HG02970 (cell line): ENCODE results near the gene ALDH7A1.
"Not testable (repeated sequence)": the region's sequence is repeated elsewhere in the genome, so short reads cannot be mapped to it uniquely, and the experiment has no call there.

Source experiments
- ATAC-seq: cut with Tn5 transposase; IDR thresholded peaks from one replicate; pipeline ENCODE4 v1.9.1; 2021; ENCODE audit warnings: mild to moderate bottlenecking, moderate library complexity, moderate number of reproducible peaks; ENCODE audit not compliant: unreplicated experiment, low FRiP score

Gene ALDH7A1

DNA sequence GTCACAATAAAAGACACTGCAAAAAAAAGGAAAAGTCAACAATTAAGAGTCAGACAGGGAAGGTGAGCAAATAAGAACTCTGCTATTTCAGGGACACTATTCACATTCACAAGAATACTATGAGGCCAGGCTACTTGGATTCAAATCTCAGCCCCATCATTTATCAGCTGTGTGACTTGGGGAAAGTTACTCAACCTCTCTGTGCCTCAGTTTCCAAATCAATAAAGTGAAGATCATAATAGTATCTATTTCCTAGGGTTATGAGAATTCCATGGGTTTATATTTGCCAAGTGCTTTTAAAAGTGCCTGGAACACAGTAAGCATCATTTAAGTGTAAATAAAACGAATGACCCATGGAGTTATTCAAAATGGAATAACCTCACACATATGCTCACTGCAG lies 56.4 kb downstream of the ALDH7A1 start:
- ATAC-seq, result no peak

GRCh38 chr5:126536874-126537273 lies 58.1 kb downstream of the ALDH7A1 start:
- no peak for ATAC-seq

DNA sequence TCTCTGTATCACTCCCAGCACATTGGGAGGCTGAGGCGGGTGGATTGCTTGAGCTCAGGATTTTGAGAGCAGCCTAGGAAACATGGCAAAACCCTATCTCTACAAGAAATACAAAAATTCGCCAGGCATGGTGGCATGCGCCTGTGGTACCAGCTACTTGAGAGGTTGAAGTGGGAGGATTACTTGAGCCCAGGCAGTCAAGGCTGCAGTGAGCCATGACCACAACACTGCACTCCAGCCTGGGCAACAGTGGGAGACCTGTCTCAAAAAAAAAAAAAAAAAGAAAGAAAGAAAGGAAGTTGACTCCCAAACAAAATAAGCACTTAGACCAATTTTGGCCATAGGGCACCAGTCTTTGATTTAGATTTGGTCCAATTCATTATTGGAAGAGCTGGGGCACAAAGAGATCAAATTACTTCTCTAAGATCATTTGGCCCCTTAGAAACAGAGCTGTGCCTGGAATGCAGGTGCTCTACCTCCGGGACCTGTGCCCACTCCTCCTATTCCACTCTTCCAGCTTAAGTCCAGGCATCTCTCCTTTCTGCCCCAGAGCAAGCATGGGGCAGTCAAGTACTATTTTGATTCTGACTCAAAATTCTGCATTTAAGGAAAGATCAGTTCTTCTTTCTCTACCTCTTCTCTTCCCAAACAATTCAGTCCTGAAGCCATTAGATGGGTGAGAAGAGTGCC lies 59.0 kb downstream of the ALDH7A1 start:
- no peak for ATAC-seq

DNA sequence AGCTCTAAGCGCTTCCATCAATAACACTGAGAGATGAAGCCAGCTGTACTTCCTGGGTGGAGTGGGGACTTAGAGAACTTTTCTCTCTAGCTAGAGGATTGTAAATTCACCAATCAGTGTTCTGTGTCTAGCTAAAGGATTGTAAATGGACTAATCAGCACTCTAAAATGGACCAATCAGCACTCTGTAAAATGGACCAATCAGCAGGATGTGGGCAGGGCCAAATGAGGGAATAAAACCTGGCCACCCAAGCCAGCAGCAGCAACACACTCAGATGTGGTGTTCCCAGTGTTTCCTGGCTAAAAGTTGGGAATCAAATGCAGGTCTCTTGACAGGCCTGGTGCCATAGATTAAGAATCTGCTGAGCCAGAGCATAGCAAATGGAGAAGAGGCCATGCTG lies 60.5 kb downstream of the ALDH7A1 start:
- ATAC-seq, result no peak

- ATAC-seq, result no peak
Observed at GRCh38 chr5:126531543-126532120, 63.4 kb downstream of the ALDH7A1 start.

GRCh38 chr5:126527892-126528291 lies 67.1 kb downstream of the ALDH7A1 start:
- ATAC-seq, result no peak

DNA sequence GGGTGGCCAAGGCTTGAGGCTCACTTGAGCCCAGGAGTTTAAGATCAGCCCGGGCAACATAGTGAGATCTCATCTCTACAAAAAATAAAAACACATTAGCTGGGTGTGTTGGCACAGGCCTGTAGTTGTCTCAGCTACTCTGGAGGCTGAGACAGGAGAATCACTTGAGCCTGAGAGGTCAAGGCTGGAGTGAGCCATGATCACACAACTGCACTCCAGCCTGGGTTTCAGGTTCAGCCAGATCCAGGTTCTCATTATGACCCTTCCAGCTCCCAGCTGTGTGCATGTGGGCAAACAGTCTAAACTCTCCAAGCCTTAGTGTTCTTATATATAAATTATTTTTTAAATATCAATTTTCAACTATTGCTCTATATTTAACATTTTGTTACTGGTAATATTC lies 67.9 kb downstream of the ALDH7A1 start:
- ATAC-seq, result no peak

- no peak for ATAC-seq
Observed at GRCh38 chr5:126526493-126526892, 68.5 kb downstream of the ALDH7A1 start.

DNA sequence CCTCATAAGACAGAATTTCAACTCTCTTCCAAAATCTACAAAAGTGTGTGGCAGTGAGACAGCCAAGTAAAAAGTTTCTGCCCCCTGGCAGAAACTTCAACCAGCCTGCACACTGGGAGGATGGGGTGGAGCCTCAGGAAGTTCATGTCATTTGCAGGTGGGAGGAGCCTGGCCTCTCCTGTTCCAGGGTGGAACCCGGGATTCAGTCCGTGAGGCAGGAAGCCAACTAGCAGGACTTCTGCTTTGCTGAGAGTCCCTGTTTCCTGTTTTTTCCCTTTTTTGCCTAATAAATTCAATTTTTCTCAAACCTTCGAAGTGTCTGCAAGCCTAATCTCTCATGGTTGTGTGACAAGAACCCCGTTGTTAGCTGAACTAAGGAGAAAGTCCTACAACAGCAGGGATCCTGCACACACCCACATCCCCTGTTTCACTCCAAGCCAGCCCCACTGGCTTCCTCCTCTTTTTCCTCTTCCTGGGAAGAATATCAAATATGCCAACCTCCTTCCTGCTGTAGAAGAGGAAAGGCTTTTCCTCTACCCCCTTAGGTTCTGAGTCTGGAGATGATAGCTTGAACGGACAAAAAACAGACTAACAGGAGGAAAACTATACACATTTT lies 69.3 kb downstream of the ALDH7A1 start:
- ATAC-seq, result no peak

- ATAC-seq, result no peak
Observed at GRCh38 chr5:126523818-126524510, 71.1 kb downstream of the ALDH7A1 start.

GRCh38 chr5:126521130-126521529 lies 73.9 kb downstream of the ALDH7A1 start:
- ATAC-seq, result no peak

- no peak for ATAC-seq
Observed at GRCh38 chr5:126520593-126520953, 74.4 kb downstream of the ALDH7A1 start.

DNA sequence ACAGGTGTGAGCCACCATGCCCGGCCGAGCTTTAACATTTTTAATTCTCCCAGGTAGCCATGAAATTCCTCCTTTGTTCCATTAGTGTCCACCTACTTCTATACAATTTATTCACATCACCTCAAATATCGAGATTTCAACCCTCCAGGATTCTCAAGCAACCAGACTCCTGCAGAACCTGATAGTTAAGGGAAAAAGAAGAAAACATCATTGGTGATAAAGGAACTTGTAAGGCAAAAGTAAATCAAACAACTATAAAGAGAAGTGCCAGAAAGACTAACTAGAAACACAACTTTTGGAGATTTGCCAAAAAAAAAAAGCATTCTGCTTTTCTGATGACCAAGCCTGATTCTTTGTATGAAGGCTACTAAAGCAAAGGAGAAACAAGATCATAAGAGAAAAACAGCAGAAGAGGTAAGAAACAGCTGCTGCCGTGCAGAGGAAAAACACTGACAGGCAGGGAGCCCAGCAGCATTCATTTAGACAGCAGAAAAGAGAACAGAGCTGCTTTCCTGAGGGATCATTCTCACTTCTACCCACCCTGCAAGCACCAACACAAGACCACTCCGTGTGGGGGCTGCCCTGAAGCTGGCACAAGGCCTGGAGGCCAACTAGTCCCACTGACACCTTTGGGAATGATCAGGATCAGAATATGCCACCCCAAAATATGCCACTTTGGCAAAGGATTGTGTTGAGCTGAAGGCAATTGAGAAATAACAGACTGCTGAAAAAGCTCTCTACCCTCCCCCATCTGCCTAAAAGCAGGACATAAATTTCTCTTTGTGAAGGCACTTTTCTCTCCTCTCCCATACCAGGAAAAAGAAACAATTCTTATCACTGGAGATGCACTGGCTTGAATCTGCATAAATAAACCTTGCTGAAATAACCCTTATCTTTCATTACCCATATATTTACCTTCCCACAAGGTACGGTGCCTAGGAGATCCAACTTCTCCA lies 75.1 kb downstream of the ALDH7A1 start:
- ATAC-seq, result no peak

GRCh38 chr5:126519223-126519622 lies 75.8 kb downstream of the ALDH7A1 start:
- not testable (repeated sequence) for ATAC-seq

DNA sequence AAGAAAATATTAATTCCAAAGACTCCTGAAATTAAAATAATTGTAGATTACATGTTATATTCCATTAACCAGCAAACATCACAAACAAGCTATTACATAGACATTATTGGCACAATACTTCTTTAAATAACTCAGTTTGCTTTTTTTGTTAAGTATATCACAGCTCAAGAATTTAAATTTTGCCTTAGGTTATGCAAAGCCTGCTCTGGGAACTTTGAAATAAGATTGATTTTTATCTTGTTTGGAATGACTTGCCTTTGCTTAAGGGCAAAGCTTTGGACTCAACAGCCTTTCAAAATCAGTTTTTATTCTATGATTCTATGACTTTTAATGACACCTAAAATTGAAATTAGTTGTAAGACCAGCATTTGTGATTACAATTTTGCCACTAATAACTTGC lies 78.2 kb downstream of the ALDH7A1 start:
- ATAC-seq, result no peak

DNA sequence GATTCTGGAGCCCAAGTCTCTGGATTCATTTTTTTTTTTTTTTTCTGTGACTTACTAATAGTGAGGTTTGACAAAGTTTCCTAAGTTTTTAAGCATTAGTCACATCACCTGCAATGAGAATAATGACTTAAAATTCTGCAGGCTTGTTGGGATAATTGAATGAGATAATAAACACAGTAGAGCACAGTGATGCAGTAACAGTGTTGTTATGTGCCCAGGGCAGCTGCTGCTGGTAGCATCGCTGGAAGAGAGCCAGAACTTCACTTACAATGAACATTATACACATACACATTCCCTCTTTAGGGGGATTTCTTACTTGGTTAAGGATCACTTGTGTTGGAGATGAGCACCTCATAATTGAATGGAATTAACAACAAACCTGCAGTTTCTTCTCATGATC lies 78.9 kb downstream of the ALDH7A1 start:
- no peak for ATAC-seq

DNA sequence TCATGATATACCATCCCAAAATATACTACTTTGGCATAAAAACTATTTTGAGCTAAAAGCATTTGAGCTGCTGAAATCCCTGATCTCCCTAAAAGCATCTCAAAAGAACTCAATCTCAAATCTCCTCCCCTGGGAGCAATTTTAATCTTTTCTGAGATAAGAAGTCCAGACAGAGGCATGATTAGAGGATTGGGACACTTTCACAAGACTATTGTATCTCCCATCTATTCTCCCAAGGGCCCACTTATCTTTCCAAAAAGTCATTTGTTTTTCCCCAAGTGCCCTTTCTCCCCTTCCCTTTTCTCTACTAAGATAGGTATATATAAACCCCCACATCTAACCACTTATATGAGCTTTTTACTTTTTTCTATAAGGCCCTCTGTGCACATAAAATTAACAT lies 79.7 kb downstream of the ALDH7A1 start:
- ATAC-seq, result no peak

- no peak for ATAC-seq
Observed at GRCh38 chr5:126514558-126515141, 80.4 kb downstream of the ALDH7A1 start.

GRCh38 chr5:126514131-126514557 lies 80.9 kb downstream of the ALDH7A1 start:
- ATAC-seq, result no peak

GRCh38 chr5:126513703-126514102 lies 81.3 kb downstream of the ALDH7A1 start:
- ATAC-seq, result no peak
